Activated CD8-positive, alpha-beta memory T cell treated with anti-CD3 and anti-CD28 coated beads for 4 hours (primary cell): ENCODE results near the gene MYL7.
"Not testable (repeated sequence)": the region's sequence is repeated elsewhere in the genome, so short reads cannot be mapped to it uniquely, and the experiment has no call there.

ENCODE experiments used
- DNase-seq, 2 donors: peaks; one replicate each; pipeline ENCODE4 v3.0.0-alpha.2; 2020; ENCODE audit warnings: low read depth in 2 of 2

The MYL7 gene

DNA sequence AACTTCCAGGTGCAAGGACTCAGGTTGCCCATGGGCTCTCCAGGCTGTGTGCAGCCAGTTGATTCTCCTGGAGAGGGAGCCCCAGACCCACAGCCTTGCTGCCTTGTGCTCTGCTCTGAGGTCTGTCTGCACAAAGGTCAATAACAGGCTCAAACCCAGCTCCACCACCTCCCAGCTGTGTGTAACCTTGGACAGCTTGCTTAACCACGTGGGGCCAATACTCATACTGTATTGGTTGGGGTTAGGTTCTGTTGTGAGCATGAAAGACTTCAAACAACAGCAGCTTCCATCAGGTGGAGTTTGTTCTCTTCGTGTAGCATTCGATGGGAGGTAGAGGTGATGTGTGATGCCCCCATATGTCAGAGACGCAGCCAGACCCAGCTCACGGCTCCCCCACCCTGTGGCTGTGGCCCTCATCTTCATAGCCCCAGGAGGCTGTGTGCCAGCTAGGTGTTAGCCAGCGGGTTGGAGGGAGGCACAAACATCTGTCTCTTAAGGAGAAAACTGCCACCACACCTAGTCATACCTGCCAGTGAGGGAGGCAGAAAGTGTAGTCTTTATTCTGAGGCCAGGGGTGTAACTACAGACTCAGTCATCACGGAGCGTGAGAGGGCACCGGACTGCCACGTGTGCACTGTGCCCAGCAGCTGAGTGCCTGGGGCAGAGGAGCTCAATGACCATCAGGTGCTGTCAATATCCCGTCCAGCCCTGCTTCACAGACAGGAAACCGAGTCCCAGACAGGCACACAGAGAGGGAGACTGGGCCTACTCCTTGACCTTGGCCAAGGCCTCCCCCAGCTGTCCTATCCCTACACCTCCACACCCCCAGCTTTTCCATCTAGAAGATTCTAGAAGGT lies 9.7 kb downstream of the MYL7 start:
- DNase-seq: no peak

DNA sequence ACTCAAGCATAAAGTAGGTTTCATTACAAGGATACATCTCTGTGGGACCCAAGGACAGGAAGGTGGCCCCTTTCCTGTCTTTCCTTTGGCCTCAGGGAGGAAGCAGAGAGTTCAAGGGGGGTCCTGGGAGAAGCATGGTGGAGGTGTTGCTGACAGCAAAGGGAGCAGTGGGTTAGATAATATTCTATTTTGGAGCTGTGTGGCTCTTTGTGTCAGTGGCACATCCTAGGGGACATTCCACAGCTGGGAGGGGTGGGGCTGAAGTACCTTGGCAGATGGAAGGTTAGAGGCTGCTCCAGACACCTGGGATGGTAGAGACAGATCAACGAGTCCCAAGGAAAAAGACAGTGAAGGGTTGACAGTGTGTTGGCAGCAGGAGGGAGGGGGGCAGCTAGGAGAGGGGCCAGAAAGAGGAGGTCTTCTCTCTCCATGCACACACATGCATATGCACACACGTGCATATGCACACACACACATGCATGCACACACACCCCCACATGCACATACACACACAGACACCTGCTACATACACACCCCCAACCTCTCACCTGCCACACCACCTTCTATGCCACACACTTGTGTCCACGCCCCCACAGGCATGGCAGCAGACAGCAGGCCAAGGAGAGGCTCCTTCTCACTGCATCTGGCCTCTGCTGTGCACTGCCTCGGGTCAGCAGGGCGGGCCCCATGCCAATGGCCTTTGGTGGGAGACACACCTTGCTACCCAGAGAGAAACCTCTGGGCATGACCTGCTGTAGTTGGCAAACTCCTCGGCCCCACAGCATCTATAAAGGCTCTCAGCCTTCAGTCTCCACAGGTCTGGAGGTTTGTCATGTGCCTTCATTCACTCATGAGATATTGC lies 12.2 kb downstream of the MYL7 start:
- no peak for DNase-seq

DNA sequence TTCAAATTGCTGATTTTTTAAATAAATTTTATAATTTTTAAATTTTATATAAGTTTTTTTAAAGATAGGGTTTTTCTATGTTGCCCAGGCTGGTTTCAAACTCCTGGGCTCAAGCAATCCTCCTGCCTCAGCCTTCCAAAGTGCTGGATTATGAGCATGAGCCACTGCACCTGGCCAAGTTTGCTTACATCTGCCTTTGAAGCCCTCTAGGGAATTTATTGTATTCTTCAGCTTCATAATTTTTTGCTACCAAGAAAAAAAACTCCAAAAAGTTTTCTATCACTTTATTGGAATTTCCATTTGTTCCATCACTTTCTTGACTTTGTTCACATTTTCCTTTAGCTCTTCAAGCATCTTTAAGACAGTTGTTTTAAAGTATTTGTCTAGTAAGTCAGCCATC lies 14.0 kb downstream of the MYL7 start:
- no peak for DNase-seq

DNA sequence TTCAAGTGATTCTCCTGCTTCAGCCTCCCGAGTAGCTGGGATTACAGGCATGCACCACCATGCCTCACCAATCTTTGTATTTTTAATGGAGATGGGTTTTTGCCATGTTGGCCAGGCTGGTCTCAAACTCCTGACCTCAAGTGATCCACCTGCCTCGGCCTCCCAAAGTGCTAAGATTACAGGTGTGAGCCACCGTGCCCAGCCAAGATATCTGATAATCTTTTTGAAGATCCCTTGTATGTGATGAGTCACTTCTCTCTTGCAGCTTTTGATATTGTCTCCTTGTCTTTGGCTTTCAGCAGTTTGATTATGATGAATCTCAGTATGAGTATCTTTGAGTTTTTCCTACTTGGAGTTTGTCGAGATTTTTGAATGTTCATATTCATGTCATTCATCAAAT lies 14.6 kb downstream of the MYL7 start:
- not testable (repeated sequence) for DNase-seq

GRCh38 chr7:44124822-44125202 lies 16.3 kb downstream of the MYL7 start:
- no peak for DNase-seq

DNA sequence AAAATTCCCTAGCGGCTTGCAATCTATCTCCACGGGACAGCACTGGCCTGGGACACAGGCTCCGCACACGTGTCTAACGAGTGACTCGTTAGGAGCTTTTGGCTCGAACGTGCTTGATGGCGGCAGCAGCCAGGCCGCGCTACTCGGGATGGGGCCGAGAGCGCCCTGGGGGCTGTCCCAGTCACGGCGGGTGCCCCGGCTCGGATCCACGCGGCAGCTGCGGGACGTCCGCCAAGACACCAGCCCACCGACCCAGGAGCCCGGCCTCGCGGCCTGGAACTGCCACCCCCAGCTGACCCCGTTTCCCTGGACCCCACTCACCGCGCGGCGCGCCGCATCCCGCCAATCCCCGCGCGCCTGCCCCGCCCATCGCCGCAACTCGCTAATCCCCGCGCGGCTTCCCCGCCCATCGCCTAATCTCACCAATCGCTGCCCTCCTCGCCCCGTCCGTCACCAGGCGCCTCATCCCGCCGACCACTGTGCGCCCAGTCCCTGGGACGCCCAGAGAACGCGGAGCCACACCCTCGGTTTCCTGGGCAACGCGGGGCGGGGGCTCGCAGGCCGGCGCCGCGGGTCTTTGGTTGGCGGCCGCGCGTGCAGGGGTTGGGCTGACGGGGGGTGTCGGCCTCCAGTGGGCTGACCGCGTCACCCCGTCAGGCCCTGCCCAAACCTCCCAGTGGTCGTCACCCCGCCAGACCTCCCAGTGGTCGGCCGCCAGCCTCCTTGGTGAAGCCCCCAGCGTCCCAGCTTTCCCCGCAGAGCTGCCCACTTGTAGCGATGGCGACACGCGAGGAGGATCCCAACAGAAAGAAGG lies 17.7 kb downstream of the MYL7 start, which contains the start of gene POLD2:
Gene POLD2 (minus strand): TSS at position 359 of the 814 bp plus-strand sequence. CDS start 1,495 bp downstream, outside the sequence.
- peak; percentile 95 to 96 for DNase-seq

DNA sequence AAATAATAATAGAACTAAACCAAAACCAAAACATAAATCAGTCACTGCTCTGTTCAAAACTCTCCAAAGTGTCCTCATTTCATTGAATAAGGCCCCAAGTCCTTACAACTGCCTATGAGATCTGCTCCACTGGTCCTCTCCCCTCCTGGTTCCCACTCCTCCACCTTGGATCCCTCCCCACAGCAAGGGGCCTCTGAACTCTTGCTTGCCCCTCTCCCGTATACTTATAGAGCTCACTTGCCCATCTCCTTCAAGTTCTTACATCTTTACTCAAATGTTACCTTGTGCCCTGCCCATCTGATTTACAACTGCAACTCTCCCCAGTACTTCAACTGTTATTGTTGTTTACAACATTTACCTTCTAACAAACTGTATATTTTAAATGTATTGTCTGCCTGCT lies 18.6 kb downstream of the MYL7 start:
- DNase-seq: no peak

DNA sequence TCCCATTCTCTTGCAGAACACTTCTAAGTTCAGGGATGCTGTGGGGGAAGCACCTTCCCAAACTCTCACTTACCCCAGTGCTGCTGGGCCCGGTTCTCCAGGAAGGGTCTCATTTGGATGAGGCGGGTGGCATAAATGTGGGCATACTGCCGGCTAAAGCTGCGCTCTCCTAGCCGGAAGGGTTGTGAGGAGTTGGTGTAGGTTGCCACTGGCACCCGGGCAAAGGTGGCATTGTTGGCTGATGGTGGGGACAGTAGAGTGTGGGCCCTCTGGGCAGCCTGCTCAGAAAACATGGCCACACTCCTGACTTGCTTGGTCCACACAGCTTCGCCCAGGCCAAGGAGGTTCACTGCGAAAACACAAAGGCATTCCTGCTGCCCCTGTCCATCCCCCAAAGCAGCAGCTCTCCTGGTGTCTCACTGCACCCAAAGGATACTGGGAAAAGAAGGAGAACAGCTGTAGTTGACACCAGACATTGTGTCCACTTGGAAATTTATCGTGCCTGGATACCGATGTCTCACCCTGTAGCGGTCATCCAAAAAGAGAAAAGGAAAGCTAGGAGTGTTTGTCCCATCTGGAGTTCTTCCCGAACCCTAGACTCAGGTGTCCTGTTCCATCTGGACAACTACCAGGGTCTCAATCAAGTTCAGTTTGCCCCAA lies 19.2 kb downstream of the MYL7 start:
- no peak for DNase-seq

- DNase-seq: no peak
Measured at GRCh38 chr7:44120395-44120794, 20.7 kb downstream of the MYL7 start.

DNA sequence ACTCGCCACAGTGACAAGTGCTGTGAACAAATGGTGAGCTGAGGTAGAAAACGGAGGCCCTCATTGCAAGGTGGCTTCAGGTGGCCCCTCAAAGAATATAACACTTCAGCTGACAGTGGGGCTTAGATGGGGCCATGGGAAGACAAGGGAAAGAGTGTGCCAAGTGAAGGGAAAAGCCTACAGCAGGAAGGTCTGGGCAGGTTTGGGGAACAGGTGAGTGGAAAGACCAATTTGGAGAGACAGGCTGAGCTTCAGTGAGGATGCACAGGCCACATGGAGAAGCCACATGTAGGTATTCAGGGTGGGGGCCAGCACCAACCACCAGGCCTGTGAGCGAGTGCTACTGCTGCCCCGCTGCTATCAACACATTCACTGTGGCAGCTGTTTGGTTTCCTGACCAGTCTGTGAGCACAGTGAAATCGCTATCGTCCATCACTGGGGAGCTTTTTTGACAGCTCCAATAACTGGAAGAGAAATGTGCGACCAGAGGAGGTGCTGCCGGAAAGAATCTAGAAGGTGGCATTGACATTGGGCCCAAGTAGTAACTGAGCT lies 21.2 kb downstream of the MYL7 start:
- no peak for DNase-seq

GRCh38 chr7:44117801-44118429 lies 23.2 kb downstream of the MYL7 start:
- DNase-seq: no peak

GRCh38 chr7:44116789-44117666 lies 24.1 kb downstream of the MYL7 start:
- no peak for DNase-seq

DNA sequence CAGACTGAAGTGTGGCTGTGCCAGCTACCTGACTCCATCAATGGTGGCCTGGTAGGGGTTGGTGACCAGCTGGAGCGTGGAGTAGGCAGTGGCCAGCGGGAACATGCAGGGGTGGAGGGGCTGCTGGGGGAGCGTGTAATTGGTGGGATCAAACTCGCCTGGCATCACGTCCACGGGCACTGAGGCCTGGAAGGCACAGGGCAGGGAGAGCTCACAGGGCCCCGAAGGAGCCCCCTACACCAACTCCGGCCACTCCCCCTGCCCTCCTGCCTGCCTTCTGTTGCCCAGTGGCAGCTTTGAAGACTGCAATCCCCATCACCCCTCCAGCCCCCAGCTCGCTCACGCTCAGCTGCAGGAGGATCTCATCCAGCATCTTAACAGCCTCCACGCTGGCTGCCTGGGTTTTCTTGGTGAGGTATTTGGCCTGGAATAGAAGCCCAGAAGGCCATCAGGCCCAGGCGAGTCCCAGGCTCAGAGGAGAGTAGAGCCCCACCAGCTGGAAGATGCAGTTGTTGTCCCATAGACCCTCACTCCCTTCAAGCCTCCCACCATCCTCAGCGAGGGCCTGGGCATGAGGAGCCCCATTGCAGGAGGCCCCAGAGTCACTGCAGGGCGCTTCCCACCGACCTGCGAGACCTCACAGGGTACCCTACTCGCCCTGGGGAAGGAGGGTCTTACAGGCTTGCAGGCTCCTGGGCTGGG lies 24.9 kb downstream of the MYL7 start:
- no peak for DNase-seq

GRCh38 chr7:44114586-44115310 lies 26.4 kb downstream of the MYL7 start:
- no peak for DNase-seq

DNA sequence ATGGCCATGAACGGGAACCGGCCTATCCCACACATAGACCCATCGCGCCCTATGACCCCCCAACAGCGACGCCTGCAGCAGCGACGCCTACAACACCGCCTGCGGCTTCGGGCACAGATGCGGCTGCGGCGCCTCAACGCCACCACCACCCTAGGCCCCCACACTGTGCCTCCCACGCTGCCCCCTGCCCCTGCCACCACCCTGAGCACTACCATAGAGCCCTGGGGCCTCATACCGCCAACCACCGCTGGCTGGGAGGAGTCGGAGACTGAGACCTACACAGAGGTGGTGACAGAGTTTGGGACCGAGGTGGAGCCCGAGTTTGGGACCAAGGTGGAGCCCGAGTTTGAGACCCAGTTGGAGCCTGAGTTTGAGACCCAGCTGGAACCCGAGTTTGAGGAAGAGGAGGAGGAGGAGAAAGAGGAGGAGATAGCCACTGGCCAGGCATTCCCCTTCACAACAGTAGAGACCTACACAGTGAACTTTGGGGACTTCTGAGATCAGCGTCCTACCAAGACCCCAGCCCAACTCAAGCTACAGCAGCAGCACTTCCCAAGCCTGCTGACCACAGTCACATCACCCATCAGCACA lies 27.3 kb downstream of the MYL7 start:
- DNase-seq: no peak

GRCh38 chr7:44112997-44113763 lies 28.0 kb downstream of the MYL7 start:
- no peak for DNase-seq
